Stimulated activated effector memory CD8-positive, alpha-beta T cell treated with anti-CD3 and anti-CD28 coated beads, Interleukin-12 subunit alpha, Interleukin-12 subunit beta, amount 100 ng/mL, for 72 hours (primary cell): ENCODE data around the gene RALGPS1.
A peak's percentile ranks its signal among the peaks of the same experiment; 100 is the strongest.

Experiments
- ATAC-seq: fragments of 150-1000 bp; cut with Tn5 transposase; 2 replicates; pipeline ENCODE4 v1.10.0; 2021
- DNase-seq, 2 donors: peaks; one replicate each; pipeline ENCODE4 v3.0.0; 2021 to 2022; ENCODE audit warnings: low spot score in 2 of 2
- H3K27ac Mint-ChIP-seq: one replicate; pipeline ENCODE4 v1.8.0; 2022; ENCODE audit warnings: mild to moderate bottlenecking, mixed read lengths
- H3K36me3 Mint-ChIP-seq: one replicate; pipeline ENCODE4 v1.8.0; 2022; ENCODE audit warnings: mild to moderate bottlenecking, mixed read lengths
- H3K4me1 Mint-ChIP-seq: one replicate; pipeline ENCODE4 v1.8.0; 2022; ENCODE audit warnings: mixed read lengths
- H3K4me3 Mint-ChIP-seq: one replicate; pipeline ENCODE4 v1.8.0; 2022; ENCODE audit warnings: mild to moderate bottlenecking, mixed read lengths
- H3K9me3 Mint-ChIP-seq: one replicate; pipeline ENCODE4 v1.8.0; 2022; ENCODE audit warnings: mixed read lengths

The RALGPS1 gene

DNA sequence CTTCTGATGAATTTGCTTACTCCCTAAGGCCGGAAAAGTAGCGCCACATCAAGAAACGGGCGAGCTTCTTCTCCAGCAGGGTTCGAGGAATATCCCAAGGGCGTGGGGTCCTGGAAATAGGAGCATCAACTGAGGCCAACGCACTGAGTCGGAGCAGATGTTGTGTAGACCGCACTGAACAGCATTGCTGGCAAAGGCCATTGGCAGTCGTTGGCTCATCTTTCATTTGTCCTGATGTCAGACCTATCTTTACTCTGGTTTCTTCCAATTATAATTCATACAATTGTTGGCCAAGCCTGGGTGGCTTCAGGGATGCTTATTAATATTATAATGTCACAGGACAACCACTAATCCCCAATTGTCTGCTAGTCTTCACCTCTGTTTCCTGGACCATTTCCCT lies 27.7 kb upstream of the RALGPS1 start:
- Mint-ChIP-seq H3K36me3 (peaks cover 17% of the 10 kb centered on the region), H3K27ac (no peak overlapping the region), H3K4me3 (no peak overlapping the region), H3K4me1 (no peaks in the 10 kb centered on the region), H3K9me3 (no peaks in the 10 kb centered on the region)
- no peak for ATAC-seq
- no peak for DNase-seq

DNA sequence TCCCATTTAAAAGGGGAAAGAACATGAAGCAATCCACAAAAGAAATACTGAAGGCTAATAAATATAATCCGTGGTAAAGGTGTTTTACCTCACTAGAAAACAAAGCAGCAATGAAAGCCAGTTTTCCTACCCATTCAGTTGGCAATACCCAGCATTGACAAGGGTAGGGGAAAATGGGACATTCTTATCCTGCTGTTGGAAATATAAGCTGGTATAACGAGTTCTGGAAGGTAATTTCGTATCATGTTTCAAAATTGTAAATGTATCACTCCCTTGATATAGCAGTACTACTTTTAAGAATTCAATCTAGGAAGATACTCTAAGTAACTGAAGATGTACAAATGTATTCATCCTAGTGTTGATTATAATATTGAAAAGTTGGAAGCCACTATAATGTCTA lies 22.9 kb upstream of the RALGPS1 start:
- no peaks in the 10 kb centered on the region for H3K36me3 Mint-ChIP-seq
- H3K27ac Mint-ChIP-seq: no peak overlapping the region
- peaks cover 7% of the 10 kb centered on the region for H3K4me1 Mint-ChIP-seq
- no peak overlapping the region for H3K4me3 Mint-ChIP-seq
- DNase-seq: no peak
- no peak for ATAC-seq
- H3K9me3 Mint-ChIP-seq: no peaks in the 10 kb centered on the region

DNA sequence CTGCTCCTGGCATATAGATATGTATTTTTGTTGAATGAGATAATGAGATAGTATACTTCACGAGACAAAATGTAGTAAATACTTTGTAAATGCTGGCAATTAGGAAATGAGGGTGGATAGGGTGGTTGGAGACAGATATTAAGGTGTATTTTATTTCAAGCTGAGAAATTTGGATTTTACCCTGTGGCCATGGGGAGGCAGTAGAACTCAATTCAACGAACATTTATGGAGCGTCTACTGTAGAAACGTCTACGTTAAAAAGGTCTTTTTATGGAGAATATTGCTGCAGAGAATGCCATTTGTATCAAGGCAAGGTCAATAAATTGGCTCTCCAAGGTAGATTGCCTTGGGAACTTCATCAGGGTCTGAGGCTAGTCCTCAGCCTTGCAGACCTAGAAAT lies 21.5 kb upstream of the RALGPS1 start:
- DNase-seq (no peak), ATAC-seq (no peak)
- Mint-ChIP-seq H3K27ac (no peak overlapping the region), H3K36me3 (no peaks in the 10 kb centered on the region), H3K9me3 (no peaks in the 10 kb centered on the region), H3K4me3 (no peak overlapping the region), H3K4me1 (peaks cover 7% of the 10 kb centered on the region)

DNA sequence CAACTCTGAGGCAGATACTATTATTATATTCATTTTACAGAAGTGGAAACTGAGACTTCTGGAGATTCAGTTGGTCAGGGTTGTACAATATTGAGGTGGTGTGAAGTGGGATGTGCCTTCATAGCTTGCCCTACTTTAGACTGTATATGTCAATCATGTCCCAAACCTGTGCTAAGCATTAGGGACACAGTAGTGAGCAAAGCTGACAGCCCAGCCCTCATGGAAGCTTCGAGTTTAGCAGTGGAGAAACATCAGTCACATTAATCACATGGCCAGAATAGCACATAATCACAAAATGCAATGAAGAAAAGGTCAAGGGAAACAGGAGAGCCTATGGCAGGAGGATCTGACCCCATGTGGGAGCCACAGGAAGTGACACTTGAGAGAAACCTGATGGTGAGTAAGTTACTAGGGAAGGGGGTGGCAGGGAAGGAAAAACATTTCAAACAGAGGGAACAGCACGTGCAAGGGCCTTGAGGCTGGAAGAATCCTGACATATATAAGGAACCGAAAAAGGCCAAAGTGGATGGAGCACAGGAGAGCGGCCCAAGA lies 20.5 kb upstream of the RALGPS1 start:
- Mint-ChIP-seq H3K36me3 (no peaks in the 10 kb centered on the region), H3K4me3 (no peak overlapping the region), H3K4me1 (peaks cover 7% of the 10 kb centered on the region), H3K9me3 (no peaks in the 10 kb centered on the region), H3K27ac (no peak overlapping the region)
- ATAC-seq (no peak), DNase-seq (no peak)

DNA sequence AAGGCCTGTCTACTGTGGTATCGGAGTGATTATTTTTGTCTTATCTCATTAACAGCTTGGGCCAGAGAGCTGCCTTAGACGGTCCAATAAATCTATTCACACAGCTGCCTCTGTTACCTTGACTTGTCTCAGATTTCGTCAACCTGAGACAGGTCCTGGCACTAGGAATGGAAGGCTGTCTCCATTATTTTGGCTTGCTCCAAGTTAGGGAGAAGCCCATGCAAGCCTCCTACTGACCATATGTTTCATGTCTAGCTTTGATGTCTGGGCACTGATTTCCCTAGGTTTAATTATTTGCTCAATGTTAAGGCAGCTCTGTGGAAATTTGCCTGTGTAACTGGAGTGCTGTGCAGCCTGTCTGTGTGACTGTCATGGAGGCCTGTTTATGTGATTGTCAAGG lies 12.4 kb upstream of the RALGPS1 start:
- Mint-ChIP-seq H3K9me3 (peaks cover 2% of the 10 kb centered on the region), H3K27ac (no peak overlapping the region), H3K4me1 (no peaks in the 10 kb centered on the region), H3K36me3 (no peaks in the 10 kb centered on the region), H3K4me3 (no peak overlapping the region)
- DNase-seq: no peak
- ATAC-seq: no peak

DNA sequence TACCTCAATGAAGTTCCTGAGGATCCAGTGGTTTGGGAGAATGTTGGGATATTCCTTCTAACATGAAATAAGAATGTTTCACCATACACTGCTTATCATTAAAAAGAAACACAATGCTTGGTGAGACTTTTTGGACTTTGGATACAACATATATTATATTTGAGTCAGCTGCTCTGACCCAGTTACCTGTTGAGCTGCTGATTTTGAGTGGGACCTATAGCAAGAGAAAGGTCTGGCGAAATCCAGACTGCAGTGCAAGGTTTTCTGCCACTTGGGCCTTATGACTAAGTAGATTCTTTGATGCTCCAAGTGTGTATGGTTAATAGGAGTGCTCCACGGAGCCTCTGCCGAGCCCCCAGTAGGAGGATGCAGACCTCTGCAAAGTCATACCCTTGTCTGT lies 10.0 kb upstream of the RALGPS1 start:
- H3K4me1 Mint-ChIP-seq: no peaks in the 10 kb centered on the region
- H3K9me3 Mint-ChIP-seq: peaks cover 2% of the 10 kb centered on the region
- no peaks in the 10 kb centered on the region for H3K36me3 Mint-ChIP-seq
- DNase-seq: no peak
- ATAC-seq: no peak
- no peak overlapping the region for H3K27ac Mint-ChIP-seq
- H3K4me3 Mint-ChIP-seq: no peak overlapping the region

DNA sequence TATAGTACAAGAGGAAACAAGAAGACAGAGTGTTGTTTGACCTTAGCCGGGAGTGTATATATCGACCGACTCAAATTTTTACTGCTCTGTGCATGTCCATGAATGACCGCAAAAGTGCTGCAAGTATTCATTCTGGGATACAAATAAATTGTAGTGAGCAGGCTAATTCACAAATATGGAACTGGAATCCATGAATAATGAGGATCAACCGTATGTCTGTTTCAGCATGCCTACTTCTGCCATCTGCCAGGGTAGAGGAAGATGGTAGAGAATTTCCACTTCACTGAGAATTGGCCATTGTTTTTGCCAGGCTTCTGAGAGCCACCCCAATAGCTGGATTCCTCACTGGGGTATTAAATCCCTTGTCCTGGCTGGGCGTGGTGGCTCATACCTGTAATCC lies 8.5 kb upstream of the RALGPS1 start:
- Mint-ChIP-seq H3K36me3 (no peaks in the 10 kb centered on the region), H3K27ac (no peak overlapping the region), H3K9me3 (peaks cover 1% of the 10 kb centered on the region), H3K4me3 (no peak overlapping the region), H3K4me1 (no peaks in the 10 kb centered on the region)
- no peak for ATAC-seq
- no peak for DNase-seq

DNA sequence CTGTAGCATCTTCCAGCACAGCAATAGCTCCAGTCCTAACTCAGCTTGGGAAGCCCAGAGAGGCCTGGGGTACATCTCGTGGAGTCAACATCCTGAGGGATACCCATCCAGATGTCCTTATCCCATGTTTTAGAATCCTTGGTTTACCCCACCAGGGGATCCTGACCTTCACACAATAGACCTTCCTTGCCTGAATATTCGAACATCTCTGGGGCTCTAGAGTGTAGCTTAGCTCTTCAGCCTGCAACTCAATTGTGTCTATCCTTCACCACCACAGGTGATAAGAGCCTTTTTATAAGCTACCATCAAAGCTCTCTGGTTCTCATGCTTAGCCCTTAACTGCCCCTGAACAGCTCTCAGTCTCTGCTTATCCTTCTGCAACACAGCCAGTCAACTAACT lies 7.5 kb upstream of the RALGPS1 start:
- Mint-ChIP-seq H3K27ac (no peak overlapping the region), H3K4me1 (no peaks in the 10 kb centered on the region), H3K4me3 (no peak overlapping the region), H3K9me3 (no peaks in the 10 kb centered on the region), H3K36me3 (no peaks in the 10 kb centered on the region)
- ATAC-seq (no peak), DNase-seq (no peak)

DNA sequence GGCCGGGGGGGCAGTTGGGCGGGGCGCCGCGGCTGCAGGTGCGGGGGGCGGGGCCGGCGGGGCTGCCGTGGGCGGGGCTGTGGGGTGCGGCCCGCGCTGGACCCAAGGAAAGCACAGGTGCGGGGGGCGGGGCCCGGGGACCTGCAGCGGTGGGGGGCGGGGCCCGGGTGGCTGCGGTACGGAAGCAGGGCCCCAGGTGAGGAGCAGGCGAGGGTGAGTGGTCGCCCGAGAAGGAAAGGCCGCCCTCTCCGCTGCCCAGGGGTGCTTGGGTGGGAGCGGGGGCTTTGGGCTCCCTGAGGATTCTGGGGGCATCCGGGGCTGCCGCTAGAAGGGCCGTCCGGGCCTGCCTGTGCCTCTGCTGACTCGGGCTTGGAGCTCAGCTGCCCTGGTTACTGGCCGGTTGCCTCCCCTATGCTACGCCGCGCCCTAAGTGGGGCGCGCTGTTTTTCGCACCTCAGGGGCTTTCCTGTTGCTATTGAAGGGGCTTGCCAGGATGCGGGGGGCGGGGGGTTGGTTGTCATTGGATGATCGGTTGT lies 767 bp downstream of the RALGPS1 start:
- ATAC-seq: no peak
- peaks cover 6% of the 10 kb centered on the region for H3K4me1 Mint-ChIP-seq
- H3K36me3 Mint-ChIP-seq: no peaks in the 10 kb centered on the region
- H3K27ac Mint-ChIP-seq: no peak overlapping the region
- no peaks in the 10 kb centered on the region for H3K9me3 Mint-ChIP-seq
- H3K4me3 Mint-ChIP-seq: peak overlapping the region; percentile 53
- DNase-seq: no peak

DNA sequence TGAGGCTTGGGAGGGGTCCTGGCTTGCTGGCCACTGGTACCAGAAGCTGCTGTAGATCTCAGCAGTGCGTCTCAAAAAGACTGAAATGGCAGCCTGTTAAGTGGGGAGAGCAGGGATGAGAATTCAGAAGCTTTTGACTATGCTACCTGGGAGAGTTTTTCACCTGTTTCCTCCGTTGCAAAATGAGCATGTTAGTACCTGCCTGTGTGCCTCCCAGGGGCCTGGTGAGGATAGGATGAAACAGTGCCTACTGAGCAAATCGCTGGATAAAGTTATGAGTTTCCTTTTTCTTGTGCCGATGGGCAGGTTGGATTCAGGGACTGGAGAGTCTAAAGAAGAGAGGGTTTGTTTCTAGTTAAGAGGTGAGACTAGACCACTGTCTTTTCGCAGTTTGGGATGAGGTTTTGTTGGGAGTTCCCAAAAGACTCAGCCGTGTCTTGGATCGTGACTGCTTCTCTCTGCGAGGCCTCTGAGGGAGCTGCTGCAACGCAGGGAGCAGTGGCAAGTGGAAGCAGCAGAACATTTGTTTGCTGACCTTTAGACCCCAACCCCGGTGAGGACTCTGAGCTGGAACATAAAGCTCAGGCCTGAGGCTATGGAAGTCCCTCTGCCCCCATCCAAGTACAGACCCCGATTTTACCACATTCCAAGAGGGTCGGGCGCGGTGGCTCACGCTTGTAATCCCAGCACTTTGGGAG lies 1.4 kb downstream of the RALGPS1 start:
- peaks cover 6% of the 10 kb centered on the region for H3K4me1 Mint-ChIP-seq
- no peaks in the 10 kb centered on the region for H3K36me3 Mint-ChIP-seq
- ATAC-seq: no peak
- H3K27ac Mint-ChIP-seq: no peak overlapping the region
- DNase-seq: no peak
- H3K4me3 Mint-ChIP-seq: peak overlapping the region; percentile 53
- H3K9me3 Mint-ChIP-seq: no peaks in the 10 kb centered on the region

DNA sequence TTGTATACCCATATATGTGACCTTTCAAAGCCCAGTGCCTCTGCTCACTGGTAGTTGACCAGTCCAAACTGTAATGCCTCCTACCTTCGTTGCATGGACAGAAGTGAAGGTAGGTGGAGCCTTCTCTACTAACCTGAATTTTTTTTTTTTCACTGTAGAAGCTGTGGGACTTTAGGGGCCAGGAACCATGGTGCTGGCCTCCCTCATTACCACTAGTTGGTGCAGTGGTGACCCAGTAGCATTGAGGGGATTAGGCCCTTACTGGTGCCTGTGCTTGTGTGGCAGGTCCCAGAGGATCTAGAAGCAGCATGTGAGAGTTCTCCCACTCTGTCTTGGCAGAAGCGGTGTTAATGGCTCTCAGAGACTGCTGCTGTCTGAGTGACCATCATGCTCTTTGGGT lies 2.3 kb downstream of the RALGPS1 start:
- Mint-ChIP-seq H3K4me1 (peaks cover 6% of the 10 kb centered on the region), H3K9me3 (no peaks in the 10 kb centered on the region), H3K36me3 (no peaks in the 10 kb centered on the region), H3K27ac (no peak overlapping the region), H3K4me3 (no peak overlapping the region)
- DNase-seq (no peak), ATAC-seq (no peak)

DNA sequence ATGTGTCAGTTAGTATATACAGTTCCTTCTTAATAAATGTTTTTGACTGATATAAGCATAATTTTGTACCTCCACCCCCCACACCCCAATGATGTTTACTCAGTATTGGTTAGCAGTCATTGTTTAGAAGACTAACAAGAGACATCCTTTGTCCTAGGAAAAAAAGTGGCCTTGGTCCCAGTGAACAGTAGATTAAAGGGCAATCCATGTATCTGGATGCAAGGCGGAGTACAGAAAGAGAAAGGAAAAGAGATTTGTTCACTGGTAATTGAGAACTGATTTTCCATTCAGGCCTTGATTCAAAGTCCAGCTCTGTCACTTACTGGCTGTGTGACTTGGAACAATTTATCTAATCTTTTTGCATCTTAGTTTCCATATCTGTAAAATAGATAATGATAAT lies 4.6 kb downstream of the RALGPS1 start:
- Mint-ChIP-seq H3K4me1 (peaks cover 6% of the 10 kb centered on the region), H3K27ac (no peak overlapping the region), H3K36me3 (no peaks in the 10 kb centered on the region), H3K9me3 (no peaks in the 10 kb centered on the region), H3K4me3 (no peak overlapping the region)
- ATAC-seq: no peak
- DNase-seq: no peak

DNA sequence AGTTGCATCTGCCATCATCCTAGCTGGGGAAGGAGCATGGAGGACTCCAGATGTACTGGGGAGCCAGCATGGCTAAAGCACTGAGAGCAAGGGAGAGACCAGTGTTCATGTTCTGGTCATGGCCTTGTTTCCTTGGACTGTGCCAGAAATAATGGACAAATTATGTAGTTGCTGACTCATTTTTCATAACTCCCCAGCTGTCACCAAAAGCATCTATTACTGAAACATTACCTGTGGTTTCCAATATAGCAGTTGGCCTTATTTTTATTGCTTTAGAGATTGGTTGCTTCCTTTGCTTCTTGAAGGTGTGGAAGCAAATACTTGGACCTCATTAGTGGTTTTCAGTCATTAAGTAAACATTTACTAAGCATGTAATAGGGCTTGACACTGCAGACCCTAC lies 11.3 kb downstream of the RALGPS1 start:
- Mint-ChIP-seq H3K36me3 (no peaks in the 10 kb centered on the region), H3K4me1 (no peaks in the 10 kb centered on the region), H3K9me3 (no peaks in the 10 kb centered on the region), H3K27ac (no peak overlapping the region), H3K4me3 (no peak overlapping the region)
- ATAC-seq (no peak), DNase-seq (no peak)

DNA sequence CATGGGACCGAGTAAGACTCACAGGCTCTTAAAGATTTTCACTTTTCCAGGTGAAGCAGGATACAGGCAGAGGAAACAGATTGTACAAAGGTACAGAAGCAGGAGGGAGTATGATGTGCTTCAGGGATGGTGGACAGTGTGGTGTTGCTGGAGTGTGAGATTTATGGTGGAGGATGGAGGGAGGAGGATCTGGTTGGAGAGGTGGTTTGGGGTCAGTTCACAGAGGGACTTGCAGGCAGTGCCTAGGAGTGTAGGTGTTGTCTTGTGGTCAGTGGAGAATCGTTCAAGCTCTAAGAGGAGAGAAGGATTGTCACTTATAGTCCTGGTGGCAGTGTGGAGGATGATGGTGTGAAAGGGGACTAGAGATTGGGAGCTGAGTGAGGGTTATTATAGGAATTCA lies 11.8 kb downstream of the RALGPS1 start:
- H3K9me3 Mint-ChIP-seq: no peaks in the 10 kb centered on the region
- no peak overlapping the region for H3K27ac Mint-ChIP-seq
- peak; percentile 8 for ATAC-seq
- no peak overlapping the region for H3K4me3 Mint-ChIP-seq
- H3K36me3 Mint-ChIP-seq: no peaks in the 10 kb centered on the region
- DNase-seq: no peak
- no peaks in the 10 kb centered on the region for H3K4me1 Mint-ChIP-seq

DNA sequence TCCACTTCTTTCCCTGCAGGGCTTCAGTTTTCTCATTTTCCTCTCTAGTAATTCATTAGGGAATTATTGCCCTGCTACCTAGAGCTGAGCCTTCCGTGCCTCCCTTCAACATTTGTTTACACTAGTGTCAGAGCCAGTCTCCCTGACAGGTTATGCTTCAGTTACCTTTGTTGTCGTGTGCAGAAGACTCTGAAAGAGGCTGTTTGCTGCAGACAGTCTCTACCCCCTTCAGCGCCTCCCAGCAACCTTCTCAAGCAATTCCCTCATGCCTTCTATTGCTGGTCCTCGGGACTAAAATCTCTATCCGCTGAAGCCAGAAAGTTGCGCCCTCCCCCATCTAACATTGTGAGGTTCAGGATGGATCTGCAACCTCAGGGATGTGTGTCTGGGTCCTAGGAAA lies 12.8 kb downstream of the RALGPS1 start:
- Mint-ChIP-seq H3K27ac (no peak overlapping the region), H3K36me3 (no peaks in the 10 kb centered on the region), H3K4me1 (no peaks in the 10 kb centered on the region), H3K4me3 (no peak overlapping the region), H3K9me3 (no peaks in the 10 kb centered on the region)
- DNase-seq (no peak), ATAC-seq (no peak)

DNA sequence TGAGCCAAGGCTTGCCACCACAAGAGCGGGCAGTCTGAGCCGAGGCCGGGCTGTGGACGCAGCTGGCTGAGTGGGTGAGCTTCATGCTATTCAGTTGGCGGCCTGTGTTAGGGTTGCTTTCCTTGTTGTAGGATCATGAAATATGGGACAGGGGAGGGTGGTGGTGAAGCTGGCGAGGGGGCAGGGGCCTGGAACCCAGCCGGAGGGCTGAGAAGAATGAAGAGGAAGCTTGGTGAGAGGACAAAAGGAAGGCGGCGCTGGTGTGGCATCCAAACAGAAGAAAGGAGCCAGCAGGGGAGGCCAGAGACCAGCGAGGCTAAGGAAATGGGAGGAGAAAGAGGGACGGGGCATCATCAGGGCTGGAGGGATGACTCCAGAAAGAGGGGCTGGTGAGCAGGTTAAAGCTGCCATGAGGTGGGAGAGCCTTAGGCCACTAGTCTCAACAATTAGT lies 18.3 kb downstream of the RALGPS1 start:
- Mint-ChIP-seq H3K27ac (no peak overlapping the region), H3K4me1 (no peaks in the 10 kb centered on the region), H3K9me3 (no peaks in the 10 kb centered on the region), H3K4me3 (no peak overlapping the region), H3K36me3 (no peaks in the 10 kb centered on the region)
- DNase-seq (no peak), ATAC-seq (no peak)
